Testis (tissue), 2 donors: ENCODE results near the gene FYB1.

Experiments used
- CTCF ChIP-seq, 3 experiments: fragments of 450-650 bp in 2 of 3; fragments of 200-600 bp in 1 of 3; sonication (generic) in 1 of 3; IDR thresholded peaks; one replicate each; pipeline ENCODE4 v1.5.1; 2016 to 2019; ENCODE audit warnings: antibody characterized with exemption in 3 of 3, mild to moderate bottlenecking in 2 of 3, moderate library complexity in 1 of 3
- POLR2A ChIP-seq: fragments of 450-650 bp; IDR thresholded peaks from one replicate; pipeline ENCODE4 v1.6.1; 2017; ENCODE audit warnings: antibody characterized with exemption, mild to moderate bottlenecking, moderate library complexity

DNA sequence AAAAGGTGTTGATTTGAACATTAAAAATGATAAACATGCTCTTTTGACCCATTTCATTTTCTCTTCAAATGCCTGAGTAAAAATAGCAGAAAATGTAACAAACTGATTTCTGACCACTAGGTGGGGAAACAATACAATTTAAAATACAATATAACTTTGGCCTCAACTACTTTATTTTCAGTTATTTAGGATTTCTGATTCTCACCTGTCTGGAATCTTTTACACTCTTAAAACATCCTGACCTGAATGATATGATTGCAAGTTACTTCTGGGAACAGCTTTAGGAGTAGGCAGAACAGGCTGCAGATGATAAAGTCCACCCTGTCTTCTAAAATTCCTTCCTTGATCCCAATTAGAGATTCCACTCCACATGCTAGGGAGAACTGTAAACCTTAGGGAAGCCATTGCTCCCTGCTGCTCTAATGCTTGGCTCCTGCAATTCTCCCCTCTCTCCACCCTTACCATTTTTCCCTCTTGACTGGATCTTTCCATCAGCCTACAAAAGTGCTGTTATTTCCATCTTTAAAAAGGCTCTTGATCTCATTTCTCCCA, 70.3 kb downstream of the FYB1 start:
- TF ChIP-seq CTCF (IDR thresholded peaks at IDR 0.05) (peak in 2 of 3 experiments; percentile 12 to 37), POLR2A (no peak)
